SK-N-SH (cell line): ENCODE measurements around the gene RAB19. TPM values are rescaled to one million over a fixed set of nuclear protein-coding genes. Genes with fewer than 3 reads are reported as not detected.

ENCODE experiments used
- CTCF ChIA-PET: fragments of 300-600, 350-600 bp; formaldehyde crosslinking; extraction: SDS; loops from one replicate; lab custom pipeline; 2021; lab: Yijun Ruan, JAX
- POLR2A ChIA-PET: fragments of 350-600 bp; sonication (Branson Sonifier 250); formaldehyde crosslinking; extraction: SDS; loops from one replicate; lab custom pipeline; 2020; ENCODE audit warnings: antibody characterized with exemption, inconsistent platforms; lab: Yijun Ruan, JAX
- DNase-seq: peaks from one replicate; pipeline ENCODE4 v3.0.0; 2012
- H2AFZ ChIP-seq: fragments of 200-600 bp; sonication (generic); 2 replicates; pipeline ENCODE4 v1.8.1; 2016; ENCODE audit warnings: antibody characterized with exemption, mild to moderate bottlenecking, low read depth
- H3F3A ChIP-seq: fragments of 200-600 bp; sonication (generic); replicated peaks from 2 replicates; pipeline ENCODE3; 2016; ENCODE audit warnings: antibody characterized with exemption, mild to moderate bottlenecking; ENCODE audit not compliant: insufficient read depth
- H3K27ac ChIP-seq, 2 experiments: fragments of 200-500 bp in 1 of 2; fragments of 200-600 bp in 1 of 2; sonication (Bioruptor generic) in 1 of 2; sonication (generic), shearing (Covaris generic) in 1 of 2; 2 replicates each; pipeline versions ENCODE4 v1.5.1 to v1.6.1; 2014 to 2016; ENCODE audit warnings: low read depth in 2 of 2, inconsistent platforms in 1 of 2, low read length in 1 of 2, mild to moderate bottlenecking in 1 of 2, mixed read lengths in 1 of 2
- H3K27me3 ChIP-seq: fragments of 200-600 bp; sonication (generic), shearing (Covaris generic); 2 replicates; pipeline ENCODE4 v1.6.1; 2016; ENCODE audit warnings: mixed run types; ENCODE audit not compliant: insufficient read depth
- H3K36me3 ChIP-seq, 2 experiments: fragments of 200-500 bp in 1 of 2; fragments of 200-600 bp in 1 of 2; sonication (Bioruptor generic) in 1 of 2; sonication (generic) in 1 of 2; replicated peaks in 1 of 2; 2 replicates each; pipeline versions ENCODE3 to v1.5.1; 2014 to 2016; ENCODE audit warnings: low read length in 1 of 2, mild to moderate bottlenecking in 1 of 2; ENCODE audit not compliant: insufficient read depth in 2 of 2, control insufficient read depth in 1 of 2
- H3K4me1 ChIP-seq, 2 experiments: fragments of 200-500 bp in 1 of 2; fragments of 200-600 bp in 1 of 2; sonication (Bioruptor generic) in 1 of 2; sonication (generic), shearing (Covaris generic) in 1 of 2; 2 replicates each; pipeline versions ENCODE4 v1.5.1 to v1.6.1; 2014 to 2016; ENCODE audit warnings: low read depth in 1 of 2, low read length in 1 of 2, mixed run types in 1 of 2; ENCODE audit not compliant: insufficient read depth in 2 of 2, control insufficient read depth in 1 of 2
- H3K4me2 ChIP-seq: fragments of 200-600 bp; sonication (generic), shearing (Covaris generic); 2 replicates; pipeline ENCODE4 v1.6.1; 2017; ENCODE audit warnings: mixed run types
- H3K4me3 ChIP-seq, 2 experiments: fragments of 200-500 bp in 1 of 2; fragments of 200-600 bp in 1 of 2; sonication (Bioruptor generic) in 1 of 2; sonication (generic), shearing (Covaris generic) in 1 of 2; 2 replicates each; pipeline versions ENCODE4 v1.5.1 to v1.8.1; 2014 to 2016; ENCODE audit warnings: low read depth in 2 of 2, inconsistent platforms in 1 of 2, low read length in 1 of 2, mild to moderate bottlenecking in 1 of 2, mixed read lengths in 1 of 2, moderate library complexity in 1 of 2
- H3K79me2 ChIP-seq: fragments of 200-600 bp; sonication (generic); 2 replicates; pipeline ENCODE4 v1.8.1; 2017; ENCODE audit warnings: mild to moderate bottlenecking; ENCODE audit not compliant: insufficient read depth
- H3K9ac ChIP-seq: fragments of 200-600 bp; sonication (generic); 2 replicates; pipeline ENCODE4 v1.6.1; 2017; ENCODE audit warnings: mixed run types
- H3K9me2 ChIP-seq: fragments of 200-600 bp; sonication (generic); 2 replicates; pipeline ENCODE4 v1.6.1; 2017; ENCODE audit warnings: mixed run types
- H3K9me3 ChIP-seq: fragments of 200-600 bp; sonication (generic); 2 replicates; pipeline ENCODE4 v1.6.1; 2017; ENCODE audit warnings: mixed run types, mild to moderate bottlenecking, moderate library complexity
- H4K20me1 ChIP-seq: fragments of 200-600 bp; sonication (generic); 2 replicates; pipeline ENCODE4 v1.6.1; 2017; ENCODE audit warnings: mild to moderate bottlenecking, mixed run types; ENCODE audit not compliant: insufficient read depth
- ELF1 ChIP-seq: IDR thresholded peaks from 2 replicates; pipeline ENCODE4 v1.4.0; 2012
- EP300 ChIP-seq, 2 experiments: IDR thresholded peaks; 2 replicates each; pipeline versions ENCODE4 v1.4.0 to v1.6.1; 2012; ENCODE audit warnings: borderline replicate concordance in 1 of 2, low read depth in 1 of 2, low read length in 1 of 2
- FOSL2 ChIP-seq: IDR thresholded peaks from 2 replicates; pipeline ENCODE4 v1.4.0; 2012; ENCODE audit warnings: low read depth, mild to moderate bottlenecking, moderate library complexity, borderline replicate concordance
- FOXJ3 ChIP-seq: sonication (generic); formaldehyde crosslinking; IDR thresholded peaks from 2 replicates; pipeline ENCODE4 v1.5.1; 2020; ENCODE audit warnings: mild to moderate bottlenecking, missing genetic modification reagents
- FOXM1 ChIP-seq: IDR thresholded peaks from 2 replicates; pipeline ENCODE4 v1.4.0; 2012; ENCODE audit warnings: low read depth, mild to moderate bottlenecking
- JUND ChIP-seq: IDR thresholded peaks from 2 replicates; pipeline ENCODE4 v1.4.0; 2012
- POLR2AphosphoS5 ChIP-seq: IDR thresholded peaks from 2 replicates; pipeline ENCODE4 v1.6.1; 2012; ENCODE audit warnings: low read depth, low read length
- RXRA ChIP-seq: IDR thresholded peaks from 2 replicates; pipeline ENCODE4 v1.4.0; 2012; ENCODE audit warnings: low read depth, mild to moderate bottlenecking, borderline replicate concordance
- TCF12 ChIP-seq: IDR thresholded peaks from 2 replicates; pipeline ENCODE4 v1.4.0; 2012
- TEAD4 ChIP-seq: IDR thresholded peaks from 2 replicates; pipeline ENCODE4 v1.4.0; 2012; ENCODE audit warnings: mild to moderate bottlenecking, borderline replicate concordance; ENCODE audit not compliant: insufficient read depth
- WGBS: methylation state at CpG from one replicate; pipeline ENCODE4 v1.1.6; 2017; ENCODE audit warnings: low lambda C conversion rate; 5-methylcytosine and 5-hydroxymethylcytosine counted together
- polyA plus RNA-seq, 3 experiments: library from polyadenylated mRNA; depleted of rRNA; stranded (reverse); fragments of >200 nt; gene quantifications; 2 replicates each; pipeline ENCODE4 v1.2.3, GENCODE V29; 2012
- TF ChIP-seq, protein P1 (sequence below): fragments of 200-600 bp; sonication (generic); IDR thresholded peaks from 2 replicates; pipeline ENCODE4 v1.6.1; 2017; ENCODE audit warnings: antibody characterized with exemption, mild to moderate bottlenecking, moderate library complexity

Gene RAB19
- polyA plus RNA-seq, 1 of the 3 experiments (the other 2 are of a cell fraction): not detected

DNA sequence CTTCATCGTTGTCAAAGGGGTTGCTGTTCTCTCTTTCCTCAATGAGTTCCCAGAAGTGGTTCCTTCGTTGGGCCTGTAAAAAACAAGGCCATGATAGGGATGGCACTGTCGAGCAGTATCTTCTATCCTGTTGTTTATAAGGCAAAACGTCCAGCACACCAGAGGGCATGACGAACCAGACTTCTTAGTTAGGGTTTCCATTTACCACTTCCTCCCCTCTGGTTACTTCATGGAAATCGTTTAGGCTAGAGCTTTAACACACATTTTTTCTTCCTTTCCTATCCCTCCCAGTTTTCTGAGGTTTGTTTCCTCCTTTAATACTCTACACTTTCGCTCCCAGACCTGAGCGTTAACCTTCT, 50.8 kb downstream of the RAB19 start:
- 91% methylated on average over 8 of the region's 8 CpGs for WGBS
- Histone ChIP-seq H3K9ac (no peak overlapping the region), H3K9me3 (no peaks in the 10 kb centered on the region), H2AFZ (no peak overlapping the region), H4K20me1 (peaks cover 9% of the 10 kb centered on the region; the same call in 1 of the 2 replicates), H3K4me1 (no peaks in the 10 kb centered on the region), H3K9me2 (no peaks in the 10 kb centered on the region), H3K79me2 (no peaks in the 10 kb centered on the region), H3K27ac (no peak overlapping the region), H3K4me3 (no peak overlapping the region), H3F3A (no peaks in the 10 kb centered on the region), H3K27me3 (no peaks in the 10 kb centered on the region), H3K36me3 (peaks cover 63 to 65% of the 10 kb centered on the region in 2 experiments), H3K4me2 (no peak overlapping the region)
- POLR2A ChIA-PET: no interaction called here
- DNase-seq: no peak
- CTCF ChIA-PET: interaction anchor here (0.8 to 1.6 kb wide), 2 partner anchors 14 to 23 kb away, joined by 3 to 5 read pairs; no protein-coding TSS in a partner anchor
- TF ChIP-seq ELF1 (no peak), EP300 (IDR thresholded peaks at IDR 0.05; ENCODE audit: borderline replicate concordance in 1 of 2, low read depth in 1 of 2, low read length in 1 of 2) (no peak), TEAD4 (no peak), FOXJ3 (CRISPR knock-in tag) (no peak), TCF12 (no peak), FOXM1 (no peak), POLR2AphosphoS5 (no peak)
- TF ChIP-seq, protein P1, sequence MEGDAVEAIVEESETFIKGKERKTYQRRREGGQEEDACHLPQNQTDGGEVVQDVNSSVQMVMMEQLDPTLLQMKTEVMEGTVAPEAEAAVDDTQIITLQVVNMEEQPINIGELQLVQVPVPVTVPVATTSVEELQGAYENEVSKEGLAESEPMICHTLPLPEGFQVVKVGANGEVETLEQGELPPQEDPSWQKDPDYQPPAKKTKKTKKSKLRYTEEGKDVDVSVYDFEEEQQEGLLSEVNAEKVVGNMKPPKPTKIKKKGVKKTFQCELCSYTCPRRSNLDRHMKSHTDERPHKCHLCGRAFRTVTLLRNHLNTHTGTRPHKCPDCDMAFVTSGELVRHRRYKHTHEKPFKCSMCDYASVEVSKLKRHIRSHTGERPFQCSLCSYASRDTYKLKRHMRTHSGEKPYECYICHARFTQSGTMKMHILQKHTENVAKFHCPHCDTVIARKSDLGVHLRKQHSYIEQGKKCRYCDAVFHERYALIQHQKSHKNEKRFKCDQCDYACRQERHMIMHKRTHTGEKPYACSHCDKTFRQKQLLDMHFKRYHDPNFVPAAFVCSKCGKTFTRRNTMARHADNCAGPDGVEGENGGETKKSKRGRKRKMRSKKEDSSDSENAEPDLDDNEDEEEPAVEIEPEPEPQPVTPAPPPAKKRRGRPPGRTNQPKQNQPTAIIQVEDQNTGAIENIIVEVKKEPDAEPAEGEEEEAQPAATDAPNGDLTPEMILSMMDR: no peak

DNA sequence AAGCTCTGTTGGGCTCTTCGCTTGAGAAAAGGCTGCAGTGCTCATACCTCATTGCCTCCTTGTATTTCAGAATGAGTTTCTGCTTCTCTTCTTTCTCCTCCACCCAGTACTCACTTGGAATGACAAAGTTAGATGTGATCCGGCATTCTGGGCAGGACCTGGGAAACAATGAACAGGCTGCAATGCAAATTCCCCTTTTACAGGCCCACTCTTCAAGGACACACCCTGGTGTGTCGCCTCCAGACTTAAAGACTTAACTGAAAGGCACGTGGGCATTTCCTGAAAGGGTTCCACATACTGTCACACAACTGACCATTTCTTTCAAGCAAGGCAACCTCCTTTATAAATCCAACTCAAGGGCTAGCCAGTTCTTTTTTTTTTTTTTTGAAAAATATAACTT, 51.9 kb downstream of the RAB19 start:
- CTCF ChIA-PET: interaction anchor here (2.6 to 2.7 kb wide), 2 partner anchors 12 to 20 kb away, joined by 12 to 13 read pairs; no protein-coding TSS in a partner anchor
- TF ChIP-seq FOSL2 (no peak), JUND (no peak)
- TF ChIP-seq, all 33 proteins: peak for 0
- Histone ChIP-seq H4K20me1 (peaks cover 14% of the 10 kb centered on the region; the same call in 1 of the 2 replicates), H3K4me3 (no peak overlapping the region), H3F3A (no peaks in the 10 kb centered on the region), H3K79me2 (no peaks in the 10 kb centered on the region), H3K27ac (no peak overlapping the region), H3K27me3 (no peaks in the 10 kb centered on the region), H3K36me3 (peaks cover 67 to 69% of the 10 kb centered on the region in 2 experiments), H3K9me2 (no peaks in the 10 kb centered on the region), H3K9ac (no peak overlapping the region), H2AFZ (no peak overlapping the region), H3K4me2 (no peak overlapping the region), H3K4me1 (no peaks in the 10 kb centered on the region), H3K9me3 (no peaks in the 10 kb centered on the region)
- WGBS: 84% methylated on average over 4 of the region's 4 CpGs
- DNase-seq: no peak
- POLR2A ChIA-PET: no interaction called here

DNA sequence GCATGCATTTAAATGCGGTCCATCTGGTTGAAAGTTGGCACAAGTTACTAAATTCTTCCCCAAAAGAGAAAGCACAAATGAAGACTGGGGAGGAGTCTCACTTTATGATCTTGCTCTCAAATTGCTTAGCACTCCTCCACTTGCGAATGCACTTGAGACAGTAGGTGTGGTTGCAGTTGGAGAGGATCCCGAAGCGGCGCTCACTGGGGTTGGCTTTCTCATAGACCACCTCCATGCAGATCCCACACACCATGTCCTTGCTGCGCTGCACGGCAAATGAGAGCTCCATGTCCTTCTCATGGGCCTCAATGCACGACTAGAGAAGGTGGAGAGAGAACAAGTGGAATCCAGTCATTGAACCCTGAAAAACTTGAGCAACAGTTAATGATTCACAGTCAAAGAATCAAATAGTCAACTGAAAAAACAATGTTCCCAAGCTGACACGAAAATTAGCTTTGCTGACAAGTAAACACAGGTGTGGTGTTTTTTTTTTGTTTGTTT, 52.7 kb downstream of the RAB19 start:
- Histone ChIP-seq H3K79me2 (no peaks in the 10 kb centered on the region; the same call in 1 of the 2 replicates), H3K27me3 (no peaks in the 10 kb centered on the region), H3K9me2 (no peaks in the 10 kb centered on the region), H3K4me2 (no peak overlapping the region), H3K4me1 (no peaks in the 10 kb centered on the region; a peak in 1 of 4 replicates), H4K20me1 (peaks cover 21% of the 10 kb centered on the region; the same call in 1 of the 2 replicates), H3K9me3 (no peaks in the 10 kb centered on the region), H2AFZ (no peak overlapping the region), H3K9ac (no peak overlapping the region), H3K27ac (no peak overlapping the region), H3K4me3 (no peak overlapping the region), H3K36me3 (peaks cover 74 to 75% of the 10 kb centered on the region in 2 experiments), H3F3A (no peaks in the 10 kb centered on the region)
- POLR2A ChIA-PET: no interaction called here
- 98% methylated on average over 9 of the region's 9 CpGs for WGBS
- CTCF ChIA-PET: interaction anchor here (1.5 to 2.7 kb wide), 3 partner anchors 13 to 197 kb away, joined by 8 to 13 read pairs (median 12); no protein-coding TSS in a partner anchor
- no peak for TF ChIP-seq RXRA
- DNase-seq: no peak
